ENCODE results near the gene RFTN1.

Gene RFTN1

GRCh38 chr3:16406166-16406565 is 107.3 kb downstream of the RFTN1 start:
- no peak for DNase-seq (ENCODE audit: low spot score)
- TF ChIP-seq CTCF (IDR thresholded peaks at IDR 0.05; ENCODE audit: extremely low read depth, missing control alignments), result no peak

GRCh38 chr3:16404349-16404895 is 109.1 kb downstream of the RFTN1 start:
- no peak for DNase-seq (ENCODE audit: low spot score)
- no peak for TF ChIP-seq CTCF (IDR thresholded peaks at IDR 0.05; ENCODE audit: extremely low read depth, missing control alignments)

- DNase-seq (ENCODE audit: low spot score), result no peak
- no peak for TF ChIP-seq CTCF (IDR thresholded peaks at IDR 0.05; ENCODE audit: extremely low read depth, missing control alignments)
These were observed 111.0 kb downstream of the RFTN1 start for GRCh38 chr3:16402451-16402850.

- DNase-seq (ENCODE audit: low spot score), result no peak
- TF ChIP-seq CTCF (IDR thresholded peaks at IDR 0.05; ENCODE audit: extremely low read depth, missing control alignments), result no peak
These were observed 112.2 kb downstream of the RFTN1 start for GRCh38 chr3:16401273-16401672.

- TF ChIP-seq CTCF (IDR thresholded peaks at IDR 0.05; ENCODE audit: extremely low read depth, missing control alignments), result no peak
- no peak for DNase-seq (ENCODE audit: low spot score)
These were observed 113.2 kb downstream of the RFTN1 start for GRCh38 chr3:16400106-16400931.

GRCh38 chr3:16399473-16399872 is 114.0 kb downstream of the RFTN1 start:
- TF ChIP-seq CTCF (IDR thresholded peaks at IDR 0.05; ENCODE audit: extremely low read depth, missing control alignments), result no peak

GRCh38 chr3:16398648-16399047 is 114.9 kb downstream of the RFTN1 start:
- no peak for TF ChIP-seq CTCF (IDR thresholded peaks at IDR 0.05; ENCODE audit: extremely low read depth, missing control alignments)
- no peak for DNase-seq (ENCODE audit: low spot score)

More at GRCh38 chr3:16399473-16399872, 114.0 kb downstream of the RFTN1 start:
- no peak for DNase-seq (ENCODE audit: low spot score)

Measured in GM20000 (cell line).